Activated CD8-positive, alpha-beta memory T cell treated with anti-CD3 and anti-CD28 coated beads, Interleukin-2, amount 50 U/mL, for 24 hours (primary cell): Measurements from ENCODE around the gene DPEP1.
"Not testable (repeated sequence)": the region's sequence is repeated elsewhere in the genome, so short reads cannot be mapped to it uniquely, and the experiment has no call there.

Experiments used
- DNase-seq: peaks from one replicate; pipeline ENCODE4 v3.0.0-alpha.2; 2020; ENCODE audit errors: extremely low read depth

The DPEP1 gene

DNA sequence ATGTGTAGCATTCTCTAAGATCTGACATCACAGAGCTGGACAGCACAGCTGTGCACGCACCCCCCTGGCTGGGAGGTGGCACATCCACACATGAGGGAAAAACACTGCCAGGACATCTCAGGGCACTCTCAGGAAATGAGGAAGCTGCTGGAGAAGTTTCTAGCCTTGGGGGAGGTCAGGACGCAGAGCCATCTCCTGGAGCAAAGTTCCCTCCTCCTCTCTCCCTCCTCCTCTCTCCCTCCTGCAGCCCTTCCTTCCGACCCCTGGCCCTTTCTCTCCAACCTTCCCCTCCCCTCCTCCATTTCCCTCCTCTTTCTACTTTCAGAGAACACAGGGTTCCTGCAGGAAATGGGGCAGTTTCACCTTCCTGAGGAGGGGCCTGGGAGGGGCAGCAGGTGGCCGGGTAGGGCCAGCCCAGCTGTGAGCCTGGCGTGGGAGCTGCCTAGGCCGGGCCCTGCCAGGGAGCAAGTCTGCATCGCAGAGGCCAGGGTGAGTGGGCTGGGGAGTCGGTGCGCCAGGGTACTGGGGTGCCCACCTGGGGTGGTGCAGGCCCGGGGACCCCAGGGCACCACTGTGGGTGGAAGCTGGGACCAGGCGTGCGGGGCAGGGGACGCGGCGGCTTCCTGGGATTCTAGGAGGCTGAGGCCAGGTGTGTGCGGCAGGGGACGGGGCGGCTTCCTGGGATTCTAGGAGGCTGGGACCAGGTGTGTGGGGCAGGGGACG, at the start of gene DPEP1:
DPEP1 (plus strand) TSS at position 412 of the 723 bp plus-strand sequence. CDS start 16,769 bp downstream, outside the sequence.
- DNase-seq = no peak

DNA sequence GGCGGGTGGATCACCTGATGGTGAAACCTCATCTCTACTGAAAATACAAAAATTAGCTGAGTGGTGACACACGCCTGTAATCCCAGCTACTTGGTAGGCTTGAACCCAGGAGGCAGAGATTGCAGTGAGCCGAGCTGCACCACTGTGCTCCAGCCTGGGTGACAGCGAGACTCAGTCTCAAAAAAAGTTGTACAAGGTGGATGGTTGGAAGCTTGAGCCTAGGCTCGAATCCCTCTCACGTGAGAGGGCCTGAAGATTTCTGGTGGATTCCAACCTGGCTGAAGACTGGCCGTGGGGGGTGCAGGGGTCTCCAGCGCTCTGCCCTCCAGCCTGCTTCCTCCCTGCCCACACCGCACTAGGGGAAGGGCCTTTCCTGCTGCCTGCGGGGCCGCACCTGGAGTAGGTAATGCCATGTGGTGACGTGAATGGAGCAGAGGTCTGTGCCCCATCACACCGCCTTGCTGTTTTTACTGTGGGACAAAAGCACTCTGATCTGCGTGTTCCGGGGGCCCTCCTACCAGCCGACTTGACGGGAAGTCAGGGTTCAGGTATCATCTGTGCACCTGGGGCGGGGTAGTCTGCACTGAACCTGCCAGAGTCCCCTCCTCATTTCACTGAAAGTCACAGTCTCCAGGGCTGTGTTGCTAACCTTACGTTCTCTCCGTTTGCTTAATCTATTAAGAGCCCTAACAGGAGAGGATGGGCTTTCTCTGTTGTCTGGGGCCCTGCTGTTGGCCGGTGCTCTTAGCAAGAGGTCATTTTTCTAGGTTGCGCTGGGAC, 48.8 kb upstream of the DPEP1 start:
- DNase-seq = no peak

DNA sequence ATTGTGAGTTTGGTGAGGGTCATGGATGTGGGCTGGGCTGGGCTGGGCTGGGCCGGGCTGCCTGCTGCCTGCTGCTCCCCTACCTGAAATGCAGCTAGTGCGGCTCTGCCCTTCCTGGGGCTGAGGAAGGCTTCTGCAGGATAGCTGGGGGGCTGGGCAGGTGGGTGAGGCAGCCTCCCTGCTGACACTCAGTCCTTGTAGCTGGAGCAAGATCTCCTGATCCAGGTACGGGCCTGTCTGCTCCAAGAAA, 48.3 kb upstream of the DPEP1 start:
- no peak for DNase-seq

DNA sequence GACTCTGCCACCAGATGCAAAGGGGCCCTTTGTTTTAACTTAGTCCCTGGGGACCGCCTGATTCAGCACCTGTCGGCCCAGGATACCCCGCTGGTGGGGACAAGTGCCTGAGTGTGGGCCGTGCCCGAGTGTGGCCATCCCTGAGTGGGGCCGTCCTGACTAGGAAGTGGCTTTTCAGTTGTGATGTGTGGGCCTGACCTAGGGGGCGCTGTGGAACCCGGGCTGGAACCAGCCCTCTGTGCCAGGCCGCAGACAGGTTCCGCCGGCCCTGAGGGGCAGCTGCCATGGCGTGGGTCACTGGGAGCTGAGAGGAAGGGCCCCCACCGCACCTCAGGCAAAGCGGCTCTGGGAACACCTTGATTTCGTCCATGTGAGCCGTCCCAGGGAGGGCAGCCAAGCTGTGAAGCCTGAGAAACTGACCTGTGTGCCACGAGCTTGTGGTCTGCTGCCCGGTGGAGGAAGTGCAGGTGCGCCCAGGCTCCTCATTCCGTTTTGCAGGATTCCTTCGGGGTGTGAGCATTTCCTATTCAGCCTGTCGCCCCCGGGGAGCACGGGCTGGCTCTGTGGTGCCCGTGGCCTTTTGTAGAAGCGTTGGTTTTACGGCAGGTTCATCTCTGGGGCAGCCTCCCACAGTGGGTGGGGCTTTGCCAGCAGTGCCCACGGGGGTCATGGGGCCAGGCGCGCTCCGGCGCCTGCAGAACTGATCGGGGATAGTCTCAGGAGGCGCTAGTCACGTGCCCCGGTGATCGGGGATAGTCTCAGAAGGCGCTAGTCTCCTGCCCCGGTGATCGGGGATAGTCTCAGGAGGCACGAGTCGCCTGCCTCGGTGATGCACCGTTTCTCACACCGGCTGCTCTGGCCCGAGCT, 47.7 kb upstream of the DPEP1 start:
- DNase-seq = peak; percentile 21

DNA sequence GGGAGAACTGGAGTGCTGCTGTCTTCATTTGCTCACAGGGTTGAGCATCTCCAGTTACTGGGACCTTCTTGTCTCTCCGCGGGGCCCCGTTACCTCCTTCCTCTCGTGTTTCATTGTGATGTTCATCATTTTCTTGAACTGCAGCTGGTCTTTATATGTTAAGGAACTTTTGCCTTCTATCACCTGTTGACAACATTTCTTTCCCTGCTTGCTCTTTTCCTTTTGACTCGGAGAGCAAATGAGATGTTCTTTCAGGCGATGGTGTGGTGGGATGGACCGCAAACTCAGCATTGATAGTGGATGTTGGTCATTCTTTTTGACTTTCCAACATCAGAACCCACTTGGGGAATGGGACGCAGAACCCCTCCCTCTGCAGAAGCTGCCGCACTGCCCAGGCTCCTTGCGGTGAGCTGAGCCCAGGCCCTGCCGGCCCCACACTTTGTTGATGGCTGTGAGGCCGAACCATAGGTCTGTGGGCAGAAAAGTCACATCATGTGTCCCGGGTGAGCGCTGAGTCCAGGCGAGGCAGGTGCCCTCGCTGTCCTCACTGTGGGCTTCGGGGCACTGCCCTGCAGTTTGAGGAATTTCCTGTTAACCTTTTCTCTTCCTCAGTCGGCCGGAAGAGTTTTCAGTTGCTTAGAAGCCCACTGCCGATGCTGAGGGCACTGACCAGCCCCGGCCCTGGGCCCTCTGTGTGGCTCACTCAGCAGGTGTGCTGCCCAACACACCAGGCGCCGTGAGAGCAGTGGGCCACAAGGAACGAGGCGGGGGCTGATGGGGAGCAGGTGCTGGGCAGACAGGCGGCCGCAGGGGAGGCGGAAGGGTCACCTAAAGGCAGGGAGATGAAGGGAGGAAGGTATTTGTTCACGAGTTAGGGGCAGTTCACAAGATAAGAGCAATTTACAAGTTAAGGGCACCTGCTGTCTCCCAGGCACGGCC, 45.5 kb upstream of the DPEP1 start:
- no peak for DNase-seq

DNA sequence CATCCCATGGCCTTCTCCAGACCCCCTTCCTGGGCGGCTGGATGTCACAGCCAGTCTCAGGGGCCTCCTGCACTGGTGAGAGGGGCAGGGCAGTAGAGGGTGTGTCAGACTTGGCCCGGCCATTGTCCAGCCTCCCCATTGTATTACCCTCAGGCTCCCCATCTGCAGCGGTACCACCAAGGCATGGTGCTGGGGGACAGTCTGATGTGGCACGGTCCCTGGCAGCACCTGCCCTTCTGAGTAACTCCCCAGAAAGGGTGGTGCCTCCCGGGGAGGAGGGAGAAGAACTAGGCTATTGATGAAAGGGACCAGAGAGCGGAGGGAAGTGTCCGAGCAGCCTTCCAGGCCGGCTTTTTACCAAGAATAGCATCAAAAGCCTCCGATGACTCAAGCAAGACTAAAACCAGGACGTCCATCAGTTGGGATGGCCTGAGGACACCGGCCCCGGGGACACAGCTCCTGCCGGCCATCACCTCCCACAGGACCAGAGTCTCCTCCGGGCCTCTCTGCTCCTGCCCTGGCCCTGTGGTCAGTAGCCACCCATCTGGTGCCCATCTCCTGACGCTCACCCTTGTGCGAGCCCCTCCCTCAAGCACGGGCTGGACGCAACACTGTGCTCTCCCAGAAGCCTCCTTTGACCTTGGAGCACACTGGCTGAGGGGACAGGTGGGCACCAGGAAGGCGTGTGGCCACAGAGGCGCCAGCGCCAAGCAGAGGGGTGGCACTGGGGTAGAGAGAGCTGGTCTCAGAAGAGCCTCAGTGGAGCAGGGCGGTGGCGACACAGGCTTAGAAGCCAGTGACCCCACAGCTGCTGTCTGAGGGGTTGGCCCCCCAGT, 43.7 kb upstream of the DPEP1 start:
- DNase-seq = no peak

DNA sequence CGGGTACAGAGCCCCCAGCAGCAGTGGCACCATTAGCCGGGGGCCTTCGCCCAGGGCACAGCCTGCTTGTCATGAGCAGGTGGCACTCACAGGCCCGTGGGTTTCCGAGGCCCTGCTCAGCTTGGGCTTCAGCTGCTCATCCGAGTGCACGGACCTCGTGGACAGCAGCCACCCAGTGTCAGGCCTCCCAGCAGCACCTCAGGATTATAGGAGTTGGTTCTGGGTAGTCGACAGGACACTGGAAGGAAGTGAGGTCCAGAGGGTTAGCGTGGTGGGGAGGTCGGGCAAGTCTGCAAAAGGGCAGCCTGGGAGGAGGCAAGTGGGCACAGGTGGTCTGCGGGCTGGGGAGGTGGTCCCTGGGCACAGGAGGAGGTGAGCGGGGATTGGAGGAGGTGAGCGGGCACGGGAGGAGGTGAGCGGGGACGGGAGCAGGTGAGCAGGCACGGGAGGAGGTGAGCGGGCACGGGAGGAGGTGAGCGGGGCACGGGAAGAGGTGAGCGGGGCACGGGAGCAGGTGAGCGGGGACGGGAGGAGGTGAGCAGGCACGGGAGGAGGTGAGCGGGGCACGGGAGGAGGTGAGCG, 43.0 kb upstream of the DPEP1 start:
- no peak for DNase-seq

DNA sequence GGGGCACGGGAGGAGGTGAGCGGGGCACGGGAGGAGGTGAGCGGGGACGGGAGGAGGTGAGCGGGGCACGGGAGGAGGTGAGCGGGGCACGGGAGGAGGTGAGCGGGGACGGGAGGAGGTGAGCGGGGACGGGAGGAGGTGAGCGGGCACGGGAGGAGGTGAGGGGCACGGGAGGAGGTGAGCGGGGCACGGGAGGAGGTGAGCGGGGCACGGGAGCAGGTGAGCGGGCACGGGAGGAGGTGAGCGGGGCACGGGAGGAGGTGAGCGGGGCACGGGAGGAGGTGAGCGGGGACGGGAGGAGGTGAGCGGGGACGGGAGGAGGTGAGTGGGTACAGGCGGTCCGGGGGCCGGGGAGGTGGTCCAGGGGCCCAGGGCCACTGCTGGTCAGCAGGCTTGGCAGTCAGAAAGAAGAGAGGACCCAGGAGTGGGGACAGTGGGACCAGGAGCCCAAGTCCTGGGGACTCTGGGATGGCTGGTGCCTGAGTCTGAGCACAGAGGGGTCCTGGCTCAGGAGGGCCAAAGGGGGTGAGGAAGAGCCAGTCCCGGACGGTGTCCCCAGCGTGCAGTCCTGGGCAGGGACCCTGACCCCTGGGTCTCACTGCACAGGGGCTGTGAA, 42.4 kb upstream of the DPEP1 start:
- not testable (repeated sequence) for DNase-seq

DNA sequence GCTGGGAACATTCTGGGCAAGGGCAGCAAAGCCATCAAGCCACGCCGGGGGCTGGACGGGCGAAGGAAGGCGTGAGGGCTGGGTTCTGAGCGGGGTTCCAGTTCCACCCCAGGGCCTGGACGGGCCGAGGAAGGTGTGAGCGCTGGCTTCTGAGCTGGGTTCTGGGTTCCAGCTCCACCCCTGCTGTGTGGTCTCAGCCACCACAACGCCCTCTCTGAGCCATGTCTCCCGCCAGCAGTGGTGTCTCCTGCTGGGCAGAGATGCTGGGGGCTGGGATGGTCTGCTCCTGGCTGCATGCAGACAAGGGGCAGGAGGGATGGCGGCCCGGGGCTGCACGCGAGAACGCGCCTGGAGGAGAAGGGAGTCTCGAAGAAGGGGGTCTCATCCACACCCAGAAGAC, 41.8 kb upstream of the DPEP1 start:
- DNase-seq = no peak

DNA sequence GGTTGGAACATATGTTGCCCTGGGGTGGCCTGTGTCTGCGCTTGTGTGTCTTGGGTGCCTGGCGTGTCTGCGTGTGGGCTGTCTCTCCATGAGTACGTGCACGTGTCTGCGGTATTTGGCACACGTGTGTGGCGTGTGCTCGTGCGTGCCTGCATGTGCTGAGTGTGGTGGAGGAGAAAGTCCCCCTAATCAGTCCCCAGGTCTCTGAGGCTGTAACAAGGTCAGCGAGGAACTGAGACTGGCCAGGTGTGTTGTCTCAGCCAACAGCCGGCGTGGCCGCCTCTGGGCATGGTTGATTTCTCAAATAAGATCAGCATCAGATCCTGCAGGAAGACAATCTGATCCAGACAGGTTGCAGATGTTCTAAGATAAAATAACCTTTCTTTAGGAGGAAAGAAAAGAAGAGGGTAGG, 41.4 kb upstream of the DPEP1 start:
- no peak for DNase-seq

DNA sequence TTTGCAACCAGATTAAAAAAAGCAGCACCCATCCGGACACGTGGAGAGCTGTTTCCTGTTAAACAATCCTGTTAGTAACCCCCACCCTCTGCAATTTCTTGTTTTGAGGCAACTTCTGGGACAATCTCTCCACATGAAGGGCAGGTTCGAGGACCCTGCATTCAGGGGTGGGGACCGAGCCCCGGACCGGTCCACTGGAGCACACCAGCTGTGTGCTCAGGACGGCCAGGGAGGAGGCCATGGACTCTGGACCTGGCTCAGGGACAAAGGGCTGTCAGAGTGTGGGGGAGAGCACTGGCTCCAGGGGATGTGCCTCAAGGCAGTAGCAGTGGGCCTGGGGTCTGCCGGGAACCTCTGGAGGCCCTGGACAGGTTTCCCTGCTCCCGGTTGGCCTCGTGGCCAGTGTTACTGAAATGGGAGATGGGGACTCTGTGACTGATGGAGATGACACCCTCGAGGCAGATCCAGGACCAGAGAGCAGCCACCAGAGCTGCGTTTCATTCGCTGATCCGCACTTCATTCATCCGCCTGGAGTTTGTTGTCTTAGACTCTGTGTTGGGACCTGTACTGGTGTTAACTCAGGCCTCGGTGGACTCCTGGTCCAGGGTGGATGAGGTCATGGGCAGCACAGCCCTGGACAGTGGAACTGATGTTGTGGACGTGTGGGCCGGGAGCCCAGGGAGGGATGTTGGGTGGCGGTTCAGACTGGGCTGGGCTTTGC, 40.8 kb upstream of the DPEP1 start:
- DNase-seq = no peak

DNA sequence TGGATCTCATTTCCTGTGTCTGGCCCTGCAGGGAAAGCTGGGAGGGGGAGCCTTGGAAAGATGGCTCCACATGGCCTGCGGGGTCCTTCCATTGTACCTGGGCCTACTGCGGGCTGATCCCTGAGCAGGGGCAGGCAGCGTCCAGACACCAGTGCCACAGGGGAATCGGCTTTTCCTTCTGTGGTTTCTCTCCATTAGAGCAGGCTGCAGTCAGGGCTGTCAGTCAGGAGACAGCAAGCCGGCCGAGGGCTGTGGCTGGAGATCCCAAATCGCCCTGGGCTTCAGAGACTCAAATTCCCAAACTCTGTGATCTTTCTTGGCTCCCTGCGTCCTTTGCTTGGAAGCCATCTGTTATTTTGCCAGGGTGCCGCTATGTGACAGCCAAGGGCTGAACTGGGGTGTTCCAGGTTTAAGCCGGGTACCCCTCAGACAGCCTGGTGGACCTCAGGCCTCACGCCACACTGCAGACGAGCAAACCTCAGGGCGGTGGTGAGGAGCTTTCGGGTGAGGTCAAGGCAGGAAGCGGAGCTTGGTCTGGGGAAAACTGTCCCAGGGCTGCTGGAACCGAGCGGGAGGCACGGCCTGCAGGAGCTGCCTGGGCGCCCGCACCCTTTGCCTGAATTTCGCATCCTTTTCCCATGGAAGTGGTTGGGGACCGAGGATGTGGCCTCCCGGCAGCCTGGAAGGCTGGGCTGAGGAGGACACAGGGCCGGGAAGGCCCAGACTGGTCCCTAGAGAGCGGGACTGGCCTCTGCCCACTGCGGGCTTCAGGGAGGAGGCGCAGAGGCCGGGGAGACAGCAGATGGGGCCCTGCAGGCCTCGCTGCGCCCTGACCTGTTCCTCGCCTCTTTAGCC, 39.4 kb upstream of the DPEP1 start:
- no peak for DNase-seq

DNA sequence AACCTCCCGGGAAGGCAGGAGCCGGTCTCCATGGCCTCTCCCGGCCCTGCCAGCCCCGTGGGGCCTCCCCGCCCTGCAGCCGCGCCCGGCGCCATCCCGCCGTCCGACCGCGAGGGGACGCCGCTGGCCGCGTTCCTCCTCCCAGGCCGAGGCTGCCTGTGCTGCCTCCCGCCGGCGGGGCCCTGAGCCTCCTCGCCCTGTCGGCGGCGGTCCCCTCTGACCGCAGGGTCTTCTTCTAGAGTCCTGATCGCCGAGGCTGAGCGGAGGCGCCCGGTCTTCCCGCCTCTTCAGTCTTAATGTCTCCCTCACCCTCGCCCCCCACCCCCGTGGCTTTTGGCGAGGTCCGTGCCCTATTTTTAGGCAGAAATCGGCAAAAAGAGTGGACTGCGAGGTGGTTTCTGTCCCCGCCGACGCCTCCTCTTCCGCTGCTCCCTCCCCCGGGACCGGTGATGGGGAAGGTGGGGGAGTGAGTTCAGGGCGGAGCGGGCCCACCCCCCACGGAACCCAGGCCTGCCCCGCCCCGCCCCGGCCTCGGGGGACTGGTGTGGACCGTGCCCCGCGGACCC, 38.7 kb upstream of the DPEP1 start:
- no peak for DNase-seq

DNA sequence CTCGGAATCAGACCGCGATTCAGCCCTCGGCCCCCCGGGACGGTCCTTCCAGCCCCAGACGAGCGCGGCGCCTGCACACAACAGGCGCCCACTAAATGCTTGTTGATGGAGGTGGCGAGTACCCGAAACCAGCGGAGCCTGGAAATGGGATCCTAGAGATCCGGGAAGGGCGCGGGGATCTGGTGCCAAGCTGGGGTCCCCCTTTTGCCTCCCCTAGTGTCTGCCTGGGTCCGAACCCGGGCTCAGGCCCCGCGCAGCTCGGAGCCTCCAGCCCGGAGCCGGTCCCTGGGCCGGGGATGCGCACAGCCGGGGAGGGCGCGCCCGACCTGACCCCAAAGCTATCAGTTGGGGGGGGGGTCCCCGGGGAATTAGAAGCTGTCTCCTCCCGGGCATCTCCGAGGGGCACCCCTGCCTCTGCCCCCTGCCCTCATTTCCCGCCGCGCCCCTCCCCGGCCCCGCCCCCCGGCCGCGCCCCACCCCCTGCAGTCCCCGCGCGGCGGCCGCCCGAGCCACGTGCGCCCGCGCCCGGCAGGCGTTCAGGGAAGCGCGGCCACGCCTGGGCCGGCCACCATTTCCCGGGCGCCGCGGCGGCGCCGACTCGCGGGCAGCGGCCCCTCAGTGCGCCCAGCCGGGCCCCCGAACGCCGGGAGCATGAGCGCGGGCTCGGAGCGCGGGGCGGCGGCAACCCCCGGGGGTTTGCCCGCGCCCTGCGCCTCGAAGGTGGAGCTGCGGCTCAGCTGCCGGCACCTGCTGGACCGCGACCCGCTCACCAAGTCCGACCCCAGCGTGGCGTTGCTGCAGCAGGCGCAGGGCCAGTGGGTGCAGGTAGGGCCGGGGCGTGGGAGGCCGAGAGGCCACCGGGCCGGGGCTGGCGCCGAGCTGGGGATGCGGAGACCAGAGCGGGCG, 37.9 kb upstream of the DPEP1 start, which contains the start of gene CPNE7:
CPNE7 (plus strand) TSS at position 512 of the 906 bp plus-strand sequence; CDS start at position 652, 140 bp downstream.
- no peak for DNase-seq

DNA sequence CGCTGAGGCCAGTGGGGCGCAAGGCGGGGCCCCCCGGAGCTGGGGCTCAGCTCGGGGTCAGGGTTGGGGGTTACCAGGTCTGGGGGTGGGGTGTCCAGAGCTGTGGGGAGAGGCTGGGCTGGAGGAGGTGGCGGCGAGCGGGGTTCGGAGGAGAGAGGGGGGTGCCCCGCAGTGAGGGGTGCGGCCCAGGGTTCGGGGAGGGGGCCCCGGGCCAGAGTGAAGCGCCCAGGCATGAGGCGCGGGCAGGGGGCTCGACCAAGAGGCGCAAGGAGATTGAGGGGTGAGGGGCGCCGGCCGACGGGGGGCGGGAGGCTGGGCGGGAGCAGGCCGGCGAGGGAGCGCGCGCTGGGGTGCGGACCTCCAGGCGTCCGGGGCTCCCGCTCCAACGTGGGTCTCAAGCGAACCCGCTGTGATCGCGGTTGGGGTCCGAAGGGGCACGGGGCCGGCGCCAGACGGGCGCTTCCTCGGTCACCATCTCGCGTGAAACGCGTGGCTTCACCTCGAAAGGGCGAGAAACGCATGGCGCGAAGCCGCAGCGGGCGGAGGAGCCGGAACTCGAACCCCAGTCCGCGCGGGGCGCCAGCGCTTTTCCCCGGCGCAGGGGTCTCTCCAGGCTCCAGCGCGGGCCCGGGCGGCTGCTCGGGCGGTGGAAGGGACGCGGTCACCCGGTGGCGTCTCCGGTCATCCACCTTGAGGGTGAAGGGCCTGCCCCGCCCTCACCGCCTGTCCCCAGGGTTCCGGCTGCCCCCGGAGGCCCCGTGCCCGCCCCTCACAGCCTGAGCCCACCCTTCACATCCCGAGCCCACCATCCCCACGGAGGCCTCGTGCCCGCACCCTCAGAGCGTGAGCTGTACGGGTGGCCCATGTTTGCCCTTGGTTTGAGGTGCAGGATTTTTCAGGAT, 37.0 kb upstream of the DPEP1 start:
- no peak for DNase-seq
